ENCODE data around the gene RAB27A.

GRCh38 chr15:55234104-55234799 is 55.4 kb downstream of the RAB27A start:
- TF ChIP-seq POLR2AphosphoS5 (IDR thresholded peaks at IDR 0.05; ENCODE audit: low read depth, low read length) (no peak), POU2F2 (IDR thresholded peaks at IDR 0.05; ENCODE audit: low read depth, low read length) (no peak), POLR2A (IDR thresholded peaks at IDR 0.05; ENCODE audit: low read depth, low read length) (no peak), TAF1 (IDR thresholded peaks at IDR 0.05; ENCODE audit: low read depth, low read length) (no peak), SPI1 (IDR thresholded peaks at IDR 0.05; ENCODE audit: low read depth, low read length) (no peak)

All from GM12891 (cell line).